Measurements from ENCODE around the gene CAMK2D.

DNA sequence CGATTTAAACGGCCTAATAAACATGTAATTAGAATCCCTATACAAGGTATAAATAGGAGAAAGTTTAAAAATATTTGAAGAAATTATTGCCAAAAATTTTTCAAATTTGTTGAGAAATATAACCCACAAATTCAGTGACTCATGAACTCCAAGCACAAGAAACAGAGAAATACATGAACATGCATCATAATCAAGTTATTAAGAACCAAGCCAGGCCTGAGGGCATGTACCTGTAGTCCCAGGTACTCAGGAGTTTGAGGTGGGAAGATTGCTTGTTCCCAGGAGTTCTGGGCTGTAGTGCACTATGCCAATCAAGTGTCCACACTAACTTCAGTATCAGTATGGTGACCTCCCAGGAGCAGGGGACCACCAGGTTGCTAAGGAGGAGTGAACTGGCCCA lies 341.9 kb downstream of the CAMK2D start:
- no peak for TF ChIP-seq CTCF (IDR thresholded peaks at IDR 0.05)
- TF ChIP-seq POLR2A (IDR thresholded peaks at IDR 0.05), result no peak
- TF ChIP-seq POLR2AphosphoS5 (IDR thresholded peaks at IDR 0.05), result no peak

Data from sigmoid colon (tissue), 4 donors.